ENCODE results near the gene TYW1B.
"Not testable (repeated sequence)": the region's sequence is repeated elsewhere in the genome, so short reads cannot be mapped to it uniquely, and the experiment has no call there.

The TYW1B gene

DNA sequence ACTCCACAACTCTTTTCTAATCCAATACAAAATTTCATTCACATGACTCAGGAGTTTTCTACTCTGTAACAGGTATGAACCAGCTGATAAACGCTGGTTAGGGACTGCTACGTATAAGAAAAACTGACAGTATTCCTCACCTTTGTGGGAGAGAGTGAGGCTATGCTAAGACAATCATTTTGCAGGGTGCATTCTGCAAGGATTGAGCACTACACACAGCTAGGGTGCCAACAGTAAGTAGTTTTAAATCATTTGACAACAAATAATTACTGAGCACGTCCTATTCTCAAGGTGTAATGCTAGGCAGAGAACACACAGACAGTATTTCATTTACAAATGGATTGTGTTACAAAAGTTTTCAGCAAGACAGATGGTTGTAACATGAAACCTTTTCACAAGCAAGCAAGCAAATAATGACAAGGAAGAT is 206.2 kb downstream of the TYW1B start:
- DNase-seq, result not testable (repeated sequence)

DNA sequence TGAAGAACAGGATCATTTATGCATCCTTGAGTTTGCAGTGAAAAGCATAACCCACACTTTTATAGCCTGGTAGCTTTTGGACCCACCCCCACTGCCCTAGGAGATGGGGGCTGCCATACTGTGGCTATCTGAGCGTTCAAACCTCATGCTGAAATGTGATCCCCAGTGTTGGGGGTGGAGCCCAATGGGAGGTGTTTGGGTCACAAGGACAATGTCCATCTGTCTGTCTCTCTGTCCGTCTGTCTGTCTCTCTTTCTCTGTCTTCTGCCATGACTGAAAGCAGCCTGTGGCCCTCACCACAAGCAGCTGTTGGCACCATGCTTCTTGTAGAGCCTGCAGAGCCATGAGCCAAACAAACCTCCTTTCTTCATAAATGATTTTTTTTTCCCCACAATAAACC is 207.1 kb downstream of the TYW1B start:
- not testable (repeated sequence) for DNase-seq

DNA sequence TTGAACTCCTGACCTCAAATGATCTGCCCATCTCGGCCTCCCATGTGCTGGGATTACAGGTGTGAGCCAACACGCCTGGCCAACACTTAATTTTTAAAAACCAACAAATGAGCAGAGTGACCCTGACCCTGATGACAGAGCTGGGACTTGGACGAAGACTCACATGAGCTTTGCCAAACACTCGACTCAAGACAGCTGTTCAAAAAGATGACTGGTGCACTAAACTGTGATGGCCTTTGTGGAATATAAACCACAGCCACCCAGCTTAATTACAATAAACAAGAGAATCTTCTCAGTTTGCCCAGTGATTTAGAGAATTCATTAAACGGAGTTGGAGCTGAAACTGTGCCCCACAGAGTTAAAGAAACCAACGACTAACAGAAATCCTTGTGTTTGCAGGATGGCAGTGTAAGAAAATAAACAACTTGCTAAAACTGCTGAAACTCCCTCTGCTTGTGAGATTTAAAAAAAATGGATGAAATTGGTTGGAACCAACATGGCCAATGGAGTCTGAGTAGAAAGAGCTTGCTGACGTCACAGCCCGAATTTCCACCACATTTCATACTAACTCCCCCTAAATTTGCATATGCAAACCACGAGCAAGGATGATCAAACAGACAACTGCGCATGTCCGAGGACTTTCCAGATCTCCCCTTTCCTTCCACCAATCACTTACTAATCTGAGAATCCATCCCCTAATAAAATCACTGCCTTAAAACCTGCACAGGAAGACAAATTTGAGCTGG is 209.4 kb downstream of the TYW1B start:
- not testable (repeated sequence) for DNase-seq

DNA sequence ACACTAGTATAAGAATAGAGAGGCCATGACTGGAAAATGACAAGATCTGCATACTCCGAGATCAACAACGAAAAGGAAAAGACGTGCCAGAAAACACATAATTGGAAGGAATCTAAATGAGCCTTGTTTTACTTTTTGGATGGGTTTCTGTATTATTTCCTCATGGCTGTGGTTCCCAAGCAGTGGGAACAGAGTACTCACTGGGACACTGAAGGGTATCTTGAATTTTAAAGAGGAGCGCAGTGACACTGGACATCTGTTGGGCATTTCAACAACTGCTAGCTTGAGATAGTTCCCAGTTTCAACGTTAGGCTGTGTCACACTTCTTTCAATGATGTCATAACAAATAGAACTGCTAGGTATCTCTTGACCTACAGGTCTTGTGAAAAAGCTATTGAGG is 218.2 kb downstream of the TYW1B start:
- DNase-seq, result not testable (repeated sequence)

DNA sequence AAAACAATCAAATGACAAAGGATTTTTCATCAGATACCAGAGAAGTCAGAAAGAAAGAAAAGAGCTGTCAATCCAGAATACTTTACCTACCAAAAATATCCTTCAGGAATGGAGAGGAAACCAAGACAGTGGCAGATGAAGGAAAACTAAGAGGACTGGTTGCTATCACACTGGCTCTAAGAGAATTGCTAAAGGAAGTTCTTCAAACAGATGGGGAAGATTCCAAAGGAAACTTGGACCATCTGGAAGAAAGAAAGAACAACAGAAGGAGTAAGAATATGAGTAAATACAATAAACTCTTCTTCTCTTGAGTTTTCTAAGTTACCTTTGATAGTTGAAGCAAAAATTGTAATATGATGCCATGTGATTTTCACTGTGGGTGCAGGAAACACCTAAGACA is 220.0 kb downstream of the TYW1B start:
- DNase-seq, result not testable (repeated sequence)

DNA sequence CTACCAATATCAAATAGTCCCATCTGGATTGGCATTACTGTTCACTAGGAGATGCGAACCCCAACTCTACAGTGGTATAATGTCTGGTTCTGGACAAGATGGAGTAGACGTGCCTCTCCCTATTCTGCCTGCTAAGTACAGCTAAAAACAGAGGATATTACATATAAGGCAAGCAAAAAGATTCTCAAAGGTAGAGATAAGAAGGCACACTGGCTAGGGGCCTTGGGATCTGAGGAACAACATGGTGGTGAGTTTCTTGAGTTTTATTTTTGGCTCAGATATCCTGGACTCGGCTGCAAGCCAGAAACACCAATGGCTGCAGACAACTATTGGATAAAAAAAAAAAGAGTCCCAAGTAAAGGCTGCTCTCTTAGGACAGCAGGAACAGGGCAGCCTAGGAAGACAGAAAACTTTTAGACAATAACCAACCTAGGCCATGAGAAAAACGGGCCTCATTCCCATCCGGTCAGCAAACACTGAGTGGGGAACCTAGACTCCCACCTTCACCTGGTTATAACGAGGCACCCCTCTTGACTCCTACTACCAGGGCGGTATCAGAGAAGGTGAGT is 222.1 kb downstream of the TYW1B start:
- DNase-seq, result not testable (repeated sequence)

DNA sequence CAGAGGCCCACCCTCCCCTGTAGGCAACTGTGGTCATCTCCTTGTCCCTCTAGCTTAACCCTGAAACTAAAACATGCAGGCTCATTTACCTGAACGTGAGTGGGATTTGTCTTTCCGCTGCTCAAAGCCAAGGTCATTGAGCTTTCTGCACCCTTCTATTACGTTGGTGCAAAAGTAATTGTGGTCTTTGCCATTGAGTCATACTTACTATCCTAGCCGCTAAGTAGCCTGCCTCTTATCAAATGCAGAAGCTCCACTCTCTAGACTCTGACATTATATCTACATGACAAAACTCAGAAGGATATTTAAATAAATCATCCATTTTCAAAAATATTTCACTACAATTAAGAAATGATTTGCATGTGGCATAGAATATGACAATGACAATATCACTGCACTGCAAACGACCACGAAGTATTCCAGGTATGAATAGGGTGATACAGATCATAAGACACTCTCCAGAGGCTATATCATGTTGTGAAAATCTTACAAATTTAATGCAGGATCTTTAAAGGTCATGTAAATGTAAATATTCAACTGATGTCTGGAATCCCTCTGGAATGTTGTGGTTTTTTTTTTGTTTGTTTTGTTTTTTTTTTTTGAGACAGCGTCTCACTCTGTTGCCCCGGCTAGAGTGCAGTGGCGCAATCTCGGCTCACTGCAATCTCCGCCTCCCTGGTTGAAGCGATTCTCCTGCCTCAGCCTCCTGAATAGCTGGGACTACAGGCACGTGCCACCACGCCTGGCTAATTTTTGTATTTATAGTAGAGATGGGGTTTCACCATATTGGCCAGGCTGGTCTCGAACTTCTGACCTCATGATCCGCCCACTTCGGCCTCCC is 223.0 kb downstream of the TYW1B start:
- DNase-seq, result not testable (repeated sequence)

DNA sequence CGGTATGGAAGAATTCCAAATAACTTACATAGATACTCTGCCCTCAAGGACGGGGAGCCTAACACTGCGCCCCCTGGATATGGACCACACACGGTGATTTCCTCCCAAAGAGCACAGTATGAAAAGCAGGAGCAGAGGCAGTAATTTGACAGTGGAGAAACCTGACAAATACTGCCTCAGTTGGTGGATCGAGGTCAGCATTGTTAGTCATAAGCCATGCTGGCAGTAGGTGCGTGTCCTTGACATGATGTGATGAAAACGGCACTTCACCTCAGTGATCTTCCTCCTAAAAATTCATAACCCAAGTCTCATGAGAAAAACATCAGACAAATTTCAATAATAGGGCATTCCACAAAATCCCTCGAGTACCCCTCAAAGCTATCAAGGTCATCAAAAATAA is 224.5 kb downstream of the TYW1B start:
- DNase-seq, result not testable (repeated sequence)

DNA sequence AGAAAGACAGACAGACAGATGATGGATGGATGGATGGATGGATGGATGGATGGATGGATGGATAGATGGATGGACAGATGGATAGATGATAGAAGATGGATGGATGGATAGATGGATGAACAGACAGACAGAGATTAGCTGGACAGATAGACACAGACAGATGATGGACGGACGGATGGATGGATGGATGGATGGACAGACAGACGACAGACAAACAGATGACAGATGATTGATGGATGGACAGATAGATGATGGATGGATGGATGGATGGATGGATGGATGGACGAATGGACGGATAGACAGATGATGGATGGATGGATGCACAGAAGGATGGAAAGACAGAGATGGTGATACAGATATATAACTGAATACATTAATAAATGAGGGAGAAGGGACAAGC is 224.9 kb downstream of the TYW1B start:
- no peak for DNase-seq

DNA sequence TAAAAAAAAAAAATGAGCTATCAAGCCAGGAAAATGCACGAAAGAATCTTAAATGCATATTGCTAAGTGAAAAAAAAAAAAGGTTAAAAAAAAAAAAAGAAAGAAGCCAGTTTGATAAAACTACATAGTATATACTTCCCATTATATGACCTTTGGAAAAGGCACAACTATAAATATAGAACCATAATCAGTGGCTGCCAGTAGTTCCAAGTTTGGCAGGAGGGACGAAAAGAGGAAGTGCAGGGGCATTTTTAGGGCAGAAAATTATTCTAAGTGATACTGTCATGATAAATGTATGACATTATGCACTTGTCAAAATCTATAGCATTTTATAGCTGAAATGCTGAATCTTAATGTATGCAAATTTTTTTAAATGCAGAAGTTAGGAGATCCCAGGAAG is 226.3 kb downstream of the TYW1B start:
- DNase-seq, result not testable (repeated sequence)

DNA sequence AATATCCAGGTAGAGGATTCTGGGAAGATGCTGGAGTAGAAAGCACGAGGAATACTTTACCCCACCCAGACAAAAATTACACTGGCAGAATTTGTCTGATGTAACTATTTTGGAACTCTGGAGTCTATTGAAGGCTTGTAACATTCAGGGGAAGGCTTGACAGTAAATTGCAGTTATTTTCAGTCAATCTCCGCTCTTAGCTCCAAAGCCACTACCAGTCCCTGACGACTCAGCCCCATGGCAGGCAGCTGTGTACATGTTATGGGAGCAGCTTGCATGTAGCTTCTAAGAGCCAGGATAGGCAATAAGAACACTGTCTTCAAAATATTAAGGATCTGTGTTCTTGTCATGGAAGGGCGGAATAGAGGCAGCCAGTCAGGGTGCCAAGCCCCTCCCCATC is 238.0 kb downstream of the TYW1B start:
- DNase-seq, result not testable (repeated sequence)

DNA sequence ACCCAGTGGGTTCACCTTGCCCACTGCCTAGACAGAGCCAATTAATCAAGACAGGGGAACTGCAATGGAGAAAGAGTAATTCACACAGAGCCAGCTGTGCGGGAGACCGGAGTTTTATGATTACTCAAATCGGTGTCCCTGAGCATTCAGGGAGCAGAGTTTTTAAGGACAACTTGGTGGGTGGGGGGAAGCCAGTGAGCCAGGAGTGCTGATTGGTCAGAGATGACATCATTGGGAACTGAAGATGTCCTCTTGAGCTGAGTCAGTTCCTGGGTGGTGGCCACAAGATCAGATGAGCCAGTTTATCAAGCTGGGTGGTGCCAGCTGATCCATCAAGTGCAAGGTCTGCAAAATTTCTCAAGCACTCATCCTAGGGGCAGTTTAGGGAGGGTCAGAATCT is 240.7 kb downstream of the TYW1B start:
- DNase-seq, result not testable (repeated sequence)

DNA sequence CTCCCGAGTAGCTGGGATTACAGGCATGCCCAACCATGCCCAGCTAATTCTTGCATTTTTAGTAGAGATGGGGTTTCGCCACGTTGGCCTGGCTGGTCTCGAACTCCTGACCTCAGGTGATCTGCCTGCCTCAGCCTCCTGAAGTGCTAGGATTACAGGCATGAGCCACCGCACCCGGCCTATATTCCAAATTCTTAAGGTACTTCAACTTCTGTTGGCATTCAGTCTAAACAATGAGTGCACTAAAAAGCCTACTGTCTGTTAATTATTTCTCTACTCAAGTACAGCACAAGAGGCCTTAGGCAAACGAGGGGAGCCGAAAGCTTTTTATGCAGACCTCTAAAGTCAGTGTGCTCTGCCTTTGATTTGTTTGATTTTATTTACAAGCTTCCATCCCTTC is 243.4 kb downstream of the TYW1B start:
- not testable (repeated sequence) for DNase-seq

DNA sequence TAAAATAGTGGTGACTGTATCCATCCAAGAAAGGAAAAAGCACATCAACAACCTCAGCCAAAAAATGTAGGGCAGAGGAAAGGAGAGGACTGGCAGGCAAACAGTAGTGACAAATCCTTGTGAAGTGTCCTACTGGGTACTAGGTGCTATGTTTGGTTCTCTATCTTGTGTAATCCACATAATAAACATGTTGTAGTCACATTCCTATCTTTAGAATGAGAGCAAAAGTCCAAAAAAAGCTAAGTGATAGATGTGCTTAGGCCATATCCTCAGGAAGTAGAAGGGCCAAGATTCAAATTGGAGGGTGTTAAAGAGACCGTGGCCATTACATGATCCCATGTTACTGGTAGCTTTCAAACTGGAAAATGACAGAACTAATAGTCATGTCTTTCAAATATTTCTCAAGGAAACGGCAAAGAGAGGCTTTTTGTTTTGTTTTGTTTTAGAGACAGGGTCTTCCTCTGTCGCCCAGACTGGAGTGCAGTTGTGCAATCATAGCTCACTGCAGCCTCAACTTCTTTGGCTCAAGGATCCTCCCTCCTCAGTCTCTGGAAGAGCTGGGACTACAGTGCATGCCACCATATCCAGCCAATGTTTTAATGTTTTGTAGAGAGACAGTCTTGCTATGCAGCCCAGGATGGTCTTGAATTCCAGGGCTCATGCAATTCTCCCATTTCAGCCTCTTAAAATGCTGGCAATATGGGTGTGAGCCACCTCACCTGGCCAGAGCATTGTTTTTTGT is 244.2 kb downstream of the TYW1B start:
- not testable (repeated sequence) for DNase-seq

DNA sequence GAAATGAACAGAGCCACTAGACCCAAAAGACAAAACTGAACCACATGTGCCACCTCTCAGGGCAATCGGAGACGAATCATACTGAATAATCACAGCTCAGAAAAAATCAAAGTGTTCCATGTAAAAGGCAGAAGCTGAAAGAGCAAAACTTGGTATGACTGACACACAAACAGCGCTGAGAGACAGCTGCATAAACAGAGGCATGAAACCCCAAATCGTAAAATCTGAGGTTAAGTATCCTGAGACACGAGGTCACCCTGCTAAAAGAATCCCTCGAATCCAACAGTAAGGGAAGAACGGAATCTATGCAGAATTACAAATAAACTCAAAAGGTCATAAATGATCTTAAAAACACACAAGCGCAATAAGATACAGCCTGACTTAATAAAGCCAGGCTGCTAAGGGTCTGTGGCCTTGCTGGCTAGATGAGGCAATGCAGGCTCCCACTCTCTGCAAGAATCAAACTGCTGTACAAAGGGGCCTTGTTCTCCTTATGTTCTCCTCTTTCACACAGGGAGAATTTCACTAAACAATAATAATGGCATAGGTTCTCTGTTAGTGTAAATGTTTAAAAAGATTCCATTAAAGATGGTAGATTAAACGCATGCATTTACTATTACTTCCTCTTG is 247.7 kb downstream of the TYW1B start:
- not testable (repeated sequence) for DNase-seq

DNA sequence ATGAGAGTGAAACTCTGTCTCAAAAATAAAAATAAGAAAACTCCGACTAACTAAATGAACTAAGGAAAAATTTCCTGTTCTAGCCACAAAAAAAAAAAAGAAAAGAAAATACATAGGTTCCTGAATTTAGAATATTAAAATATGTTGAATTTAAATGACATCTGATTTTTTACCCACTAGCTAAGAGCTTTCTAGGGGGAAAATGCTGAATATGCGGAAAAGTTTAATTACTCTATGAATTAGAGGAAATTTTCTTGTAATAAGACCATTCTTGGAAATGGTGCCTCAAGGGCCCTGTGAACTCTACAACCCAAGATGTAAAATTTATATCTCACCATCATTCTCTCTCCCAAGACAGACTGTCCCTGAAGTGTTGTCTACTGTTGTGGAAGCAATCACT is 250.9 kb downstream of the TYW1B start:
- no peak for DNase-seq

DNA sequence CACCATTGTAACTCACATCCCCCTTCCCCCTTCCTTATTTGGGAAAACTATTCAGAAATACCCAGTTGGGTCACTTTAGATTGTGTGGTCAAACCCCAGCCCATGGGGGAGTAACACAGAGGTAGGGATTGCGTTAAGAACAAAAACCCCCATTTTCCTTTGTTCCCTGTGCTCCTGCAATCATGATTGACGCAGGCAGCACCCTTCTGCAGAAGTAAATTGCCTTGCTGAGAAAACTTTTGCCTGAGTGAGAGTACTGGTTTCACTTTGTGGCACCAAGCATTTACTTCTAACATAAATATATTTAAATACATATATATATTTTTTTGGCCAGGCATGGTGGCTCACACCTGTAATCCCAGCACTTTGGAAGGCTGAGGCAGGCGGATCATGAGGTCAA is 266.0 kb downstream of the TYW1B start:
- DNase-seq, result not testable (repeated sequence)

DNA sequence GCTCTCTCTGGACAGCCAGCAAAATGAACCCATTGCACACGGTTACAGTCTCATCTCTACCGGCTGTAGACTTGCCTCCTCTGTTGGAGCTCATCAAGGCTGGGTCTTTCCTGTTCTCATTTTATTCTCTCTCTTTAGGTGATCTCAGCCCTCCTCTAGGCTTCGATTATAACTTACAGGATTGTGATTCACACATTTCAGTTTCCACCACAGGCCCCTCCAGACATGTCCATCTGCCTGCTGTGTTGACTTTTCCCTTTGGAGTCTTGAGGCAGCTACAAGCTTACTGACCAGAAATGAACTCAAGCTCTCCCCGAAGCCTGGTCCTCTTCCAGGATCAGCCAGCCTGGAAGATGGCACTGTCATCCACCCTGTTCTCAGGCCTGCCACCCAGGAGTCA is 268.5 kb downstream of the TYW1B start:
- DNase-seq, result not testable (repeated sequence)

DNA sequence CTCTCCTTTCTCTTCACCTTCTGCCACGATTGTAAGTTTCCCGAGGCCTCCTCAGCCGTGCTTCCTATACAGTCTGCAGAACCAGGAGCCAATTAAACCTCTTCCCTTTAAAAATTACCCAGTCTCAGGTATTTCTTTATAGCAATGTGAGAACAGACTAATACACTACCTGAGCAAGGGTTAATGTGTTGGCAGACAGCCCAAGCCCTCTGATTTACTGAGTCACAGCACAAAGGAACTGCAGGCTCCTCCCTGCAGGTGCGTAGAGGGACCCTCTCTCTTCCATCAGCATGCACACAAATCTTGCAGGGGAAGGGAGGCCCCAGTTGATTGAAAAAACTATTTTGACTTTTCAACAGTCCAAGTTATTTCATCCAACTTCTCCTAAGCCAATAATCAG is 271.3 kb downstream of the TYW1B start:
- DNase-seq, result not testable (repeated sequence)

DNA sequence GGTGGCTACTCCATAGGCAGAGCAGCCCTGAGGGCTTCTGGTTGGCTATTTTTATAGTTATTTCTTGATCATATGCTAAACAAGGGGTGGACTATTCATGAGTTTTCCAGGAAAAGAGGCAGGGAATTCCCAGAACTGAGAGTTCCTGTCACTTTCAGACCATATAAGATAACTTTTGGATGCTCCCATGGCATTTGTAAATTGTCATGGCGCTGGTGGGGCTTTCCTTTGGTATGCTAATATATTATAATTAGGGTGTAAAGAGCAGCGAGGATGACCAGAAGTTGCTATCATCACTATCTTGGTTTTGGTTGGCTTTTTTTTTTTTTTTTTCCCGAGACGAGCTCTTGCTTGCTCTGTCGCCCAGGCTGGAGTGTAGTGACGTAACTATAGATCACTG is 272.8 kb downstream of the TYW1B start:
- DNase-seq, result not testable (repeated sequence)

DNA sequence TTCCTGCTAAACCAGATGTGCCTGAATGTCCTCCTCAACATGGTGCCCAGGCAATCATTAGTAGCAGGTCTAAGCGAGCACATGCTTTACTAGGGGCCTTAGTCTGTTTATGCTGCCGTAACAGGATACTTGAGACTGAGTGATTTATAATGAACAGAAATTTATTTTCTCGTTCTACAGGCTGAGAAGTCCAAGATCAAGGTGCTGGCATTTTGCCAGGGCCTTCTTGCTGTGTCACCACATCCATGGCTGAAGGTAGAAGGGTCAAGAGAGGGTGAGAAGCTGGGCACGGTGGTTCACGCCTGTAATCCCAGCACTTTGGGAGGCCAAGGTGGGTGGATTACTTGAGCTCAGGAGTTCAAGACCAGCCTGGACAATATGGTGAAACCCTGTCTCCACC is 273.6 kb downstream of the TYW1B start:
- DNase-seq, result not testable (repeated sequence)

DNA sequence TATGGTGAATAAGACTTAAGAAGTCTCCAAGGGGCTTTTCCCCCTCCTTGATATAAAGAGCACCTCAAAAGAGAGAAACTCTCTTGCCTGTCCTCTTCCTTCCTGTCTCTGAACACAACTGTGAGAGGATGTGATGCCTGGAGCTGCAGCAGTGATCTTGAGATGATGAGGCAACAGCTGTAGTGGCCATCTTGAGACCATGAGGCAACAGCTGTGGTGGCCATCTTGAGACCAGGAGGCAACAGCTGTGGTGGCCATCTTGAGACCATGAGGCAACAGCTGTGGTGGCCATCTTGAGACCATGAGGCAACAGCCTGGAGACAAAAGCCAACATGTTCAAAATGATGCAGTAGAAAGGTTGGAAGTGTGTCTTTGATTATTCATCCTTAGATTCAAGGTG is 277.5 kb downstream of the TYW1B start:
- not testable (repeated sequence) for DNase-seq

Measured in NCI-H510A (cell line).